Spleen (tissue), 7 donors: ENCODE data around the gene PDIA6.

Experiments used
- CTCF ChIP-seq, 11 experiments: fragments of 200-600 bp in 7 of 11; fragments of 450-650 bp in 4 of 11; sonication (generic) in 4 of 11; IDR thresholded peaks in 8 of 11; conservative IDR thresholded peaks in 3 of 11; 1 replicate in 7 of 11; 2 replicates in 4 of 11; pipeline versions ENCODE4 v1.4.0 to v1.8.0; 2016 to 2021; ENCODE audit warnings: antibody characterized with exemption in 11 of 11, inconsistent platforms in 4 of 11, mild to moderate bottlenecking in 1 of 11
- POLR2A ChIP-seq, 3 donors: fragments of 450-650 bp; IDR thresholded peaks; one replicate each; pipeline ENCODE4 v1.5.1; 2017; ENCODE audit warnings: antibody characterized with exemption in 3 of 3, mild to moderate bottlenecking in 1 of 3
- POLR2AphosphoS5 ChIP-seq, 3 donors: sonication (generic); formaldehyde crosslinking; IDR thresholded peaks; one replicate each; pipeline ENCODE4 v1.5.1; 2017; ENCODE audit warnings: antibody characterized with exemption in 3 of 3
- donor health status: DM: no; HTN: no; CAD: no; lungs with moderate emphysema.
- donor health status: DM: no; HTN: no; CAD: no.
- donor health status: DM: no; HTN: no; CAD: no.

- TF ChIP-seq CTCF (IDR thresholded peaks at IDR 0.05 in 8 of 11, conservative IDR thresholded peaks at IDR 0.05 in 3 of 11) (no peak), POLR2A (IDR thresholded peaks at IDR 0.05) (no peak), POLR2AphosphoS5 (IDR thresholded peaks at IDR 0.05) (peak in 1 of 3 donors; percentile 36)
These were observed 34.5 kb downstream of the PDIA6 start for GRCh38 chr2:10777842-10778723.
